ENCODE measurements around the gene MCF2L2. TPM values are rescaled to one million over a fixed set of nuclear protein-coding genes. Genes with fewer than 3 reads are reported as not detected.

Gene MCF2L2
- total and polyA plus RNA-seq, 2 donors (not counting 3 experiments of a cell fraction or from before 2014, with no cell fraction given): 0.15 to 1.1 TPM

- no peak overlapping the region for H2AFZ ChIP-seq (ENCODE audit: low read depth, low read length)
- H3K9me3 ChIP-seq (replicated peaks; ENCODE audit: control insufficient read depth, insufficient read depth, low read length): no peaks in the 10 kb centered on the region
- FAIRE-seq: no peak
- H3K36me3 ChIP-seq (ENCODE audit: control insufficient read depth in 2 of 2, extremely low read depth in 1 of 2, insufficient read depth in 2 of 2, low read length in 2 of 2): no peaks in the 10 kb centered on the region
- no TSS peak for BruUV-seq (replicated peaks)
- no peak overlapping the region for H3K9ac ChIP-seq (replicated peaks; ENCODE audit: extremely low read depth, insufficient read depth, low read length)
- H3K9me1 ChIP-seq (replicated peaks; ENCODE audit: control insufficient read depth, extremely low read depth, insufficient read depth, low read length): no peaks in the 10 kb centered on the region
- ChIA-PET CTCF (interaction anchor here (1.3 to 5.4 kb wide), 10 partner anchors 9 to 132 kb away, joined by 3 to 41 read pairs (median 5); no protein-coding TSS in a partner anchor), POLR2A (no interaction called here)
- dilution Hi-C loops (cut with MboI; ENCODE audit: extremely low pct_ligation_motif_present, low sequenced_read_pairs) (no loop called here), intact Hi-C loops (cut with micrococcal nuclease) (loop anchor here (2.0 kb wide), 1 partner anchor 67 kb away; no protein-coding TSS in a partner anchor)
- no peak overlapping the region for H3K27ac ChIP-seq (ENCODE audit: insufficient read depth, low read depth, low read length)
- H3K4me2 ChIP-seq (ENCODE audit: insufficient read depth, low read length): peak overlapping the region; percentile 88
- H3K4me1 ChIP-seq (ENCODE audit: control insufficient read depth, extremely low read depth, insufficient read depth, low read length): peaks cover 13% of the 10 kb centered on the region
- H3K4me3 ChIP-seq (replicated peaks in 1 of 3; ENCODE audit: insufficient read depth in 1 of 3, low read depth in 1 of 3, low read length in 3 of 3): no peak overlapping the region
- H4K20me1 ChIP-seq (replicated peaks; ENCODE audit: control insufficient read depth, extremely low read depth, insufficient read depth, low read length): no peaks in the 10 kb centered on the region
- DNase-seq (ENCODE audit: low read depth, low spot score): no peak
- H3K27me3 ChIP-seq (ENCODE audit: control insufficient read depth in 2 of 2, insufficient read depth in 2 of 2, low read length in 2 of 2): no peaks in the 10 kb centered on the region
- H3K79me2 ChIP-seq (ENCODE audit: control insufficient read depth, insufficient read depth, low read length): peaks cover 23% of the 10 kb centered on the region
- no peak for TF ChIP-seq JUN (IDR thresholded peaks at IDR 0.05; ENCODE audit: borderline replicate concordance, insufficient read depth, insufficient read length, low read depth)
- no peak for TF ChIP-seq POLR2A (IDR thresholded peaks at IDR 0.05; ENCODE audit: low read depth, low read length)
- TF ChIP-seq GATA2 (IDR thresholded peaks at IDR 0.05; ENCODE audit: insufficient read depth, insufficient read length, low read depth, low read length): no peak
Observed at GRCh38 chr3:183252118-183252782, 176.2 kb downstream of the MCF2L2 start.

GRCh38 chr3:183249006-183249718 is 179.3 kb downstream of the MCF2L2 start:
- DNase-seq (ENCODE audit: low read depth, low spot score) (no peak), FAIRE-seq (no peak)
- no peak overlapping the region for H3K4me3 ChIP-seq (replicated peaks in 1 of 3; ENCODE audit: insufficient read depth in 1 of 3, low read depth in 1 of 3, low read length in 3 of 3)
- TF ChIP-seq FOS (IDR thresholded peaks at IDR 0.05; ENCODE audit: borderline replicate concordance, insufficient read depth, low read length) (no peak), GATA2 (IDR thresholded peaks at IDR 0.05; ENCODE audit: insufficient read depth, insufficient read length, low read depth, low read length) (no peak), EZH2 (IDR thresholded peaks at IDR 0.05; ENCODE audit: borderline replicate concordance, low read depth, low read length, severe bottlenecking) (no peak), POLR2A (IDR thresholded peaks at IDR 0.05; ENCODE audit: low read depth, low read length) (no peak), JUN (IDR thresholded peaks at IDR 0.05; ENCODE audit: borderline replicate concordance, insufficient read depth, insufficient read length, low read depth) (no peak)
- H3K36me3 ChIP-seq (ENCODE audit: control insufficient read depth in 2 of 2, extremely low read depth in 1 of 2, insufficient read depth in 2 of 2, low read length in 2 of 2): no peaks in the 10 kb centered on the region
- H3K9me1 ChIP-seq (replicated peaks; ENCODE audit: control insufficient read depth, extremely low read depth, insufficient read depth, low read length): no peaks in the 10 kb centered on the region
- BruUV-seq (replicated peaks): no TSS peak
- POLR2A ChIA-PET: no interaction called here
- no peak overlapping the region for H2AFZ ChIP-seq (ENCODE audit: low read depth, low read length)
- no peak overlapping the region for H3K4me2 ChIP-seq (ENCODE audit: insufficient read depth, low read length)
- H3K27ac ChIP-seq (ENCODE audit: insufficient read depth, low read depth, low read length): no peak overlapping the region
- no peaks in the 10 kb centered on the region for H3K9me3 ChIP-seq (replicated peaks; ENCODE audit: control insufficient read depth, insufficient read depth, low read length)
- peaks cover 14% of the 10 kb centered on the region for H3K4me1 ChIP-seq (ENCODE audit: control insufficient read depth, extremely low read depth, insufficient read depth, low read length)
- no peaks in the 10 kb centered on the region for H3K27me3 ChIP-seq (ENCODE audit: control insufficient read depth in 2 of 2, insufficient read depth in 2 of 2, low read length in 2 of 2)
- dilution Hi-C loops (cut with MboI; ENCODE audit: extremely low pct_ligation_motif_present, low sequenced_read_pairs): no loop called here
- peaks cover 2% of the 10 kb centered on the region for H3K79me2 ChIP-seq (ENCODE audit: control insufficient read depth, insufficient read depth, low read length)
- no peak overlapping the region for H3K9ac ChIP-seq (replicated peaks; ENCODE audit: extremely low read depth, insufficient read depth, low read length)
- CTCF ChIA-PET: interaction anchor here (1.1 to 2.4 kb wide), 4 partner anchors 17 to 133 kb away, joined by 3 to 11 read pairs (median 5); no protein-coding TSS in a partner anchor
- no peaks in the 10 kb centered on the region for H4K20me1 ChIP-seq (replicated peaks; ENCODE audit: control insufficient read depth, extremely low read depth, insufficient read depth, low read length)
- intact Hi-C loops (cut with micrococcal nuclease): no loop called here
